HG03442 (cell line): ENCODE data around the gene COL4A5.

Experiments
- ATAC-seq: cut with Tn5 transposase; IDR thresholded peaks from one replicate; pipeline ENCODE4 v1.9.1; 2021; ENCODE audit warnings: mild to moderate bottlenecking, moderate library complexity; ENCODE audit not compliant: unreplicated experiment

The COL4A5 gene

GRCh38 chrX:108640817-108641216 lies 201.2 kb downstream of the COL4A5 start:
- ATAC-seq: no peak

- no peak for ATAC-seq
Observed at GRCh38 chrX:108641589-108642272, 202.1 kb downstream of the COL4A5 start.

DNA sequence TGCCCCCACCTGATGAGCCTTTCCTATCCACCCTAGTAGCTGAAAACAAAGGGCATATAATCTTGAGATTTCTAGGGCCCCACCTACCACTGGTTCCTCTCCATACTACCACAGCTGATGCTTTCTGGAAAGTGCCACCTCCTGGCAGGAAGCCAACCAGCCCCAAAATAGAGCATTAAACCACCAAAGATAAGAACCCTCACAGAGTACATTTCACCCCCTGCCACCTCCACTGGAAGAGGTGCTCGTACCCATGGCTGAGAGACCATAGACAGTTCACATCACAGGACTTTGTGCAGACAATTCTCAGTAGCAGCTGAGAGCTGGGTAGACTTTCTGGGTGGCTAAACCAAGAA lies 202.6 kb downstream of the COL4A5 start:
- ATAC-seq: no peak

DNA sequence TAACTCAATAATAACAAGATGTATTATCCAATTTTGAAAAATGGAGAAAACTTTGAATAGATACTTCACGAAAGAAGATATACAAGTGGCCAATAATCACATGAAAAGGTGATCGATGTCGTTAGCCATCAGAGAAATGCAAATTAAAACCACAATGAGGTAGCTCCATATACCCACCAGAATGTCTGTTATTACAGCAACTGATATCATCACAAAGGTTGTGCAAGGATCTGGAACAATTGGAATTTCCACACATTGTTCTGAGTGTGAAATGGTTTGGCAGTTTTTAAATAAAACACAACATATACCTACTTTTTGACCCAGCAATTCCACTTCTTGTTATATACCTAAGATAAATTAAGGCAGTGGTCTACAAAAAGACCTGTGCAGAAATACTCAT lies 225.1 kb downstream of the COL4A5 start:
- ATAC-seq: no peak

DNA sequence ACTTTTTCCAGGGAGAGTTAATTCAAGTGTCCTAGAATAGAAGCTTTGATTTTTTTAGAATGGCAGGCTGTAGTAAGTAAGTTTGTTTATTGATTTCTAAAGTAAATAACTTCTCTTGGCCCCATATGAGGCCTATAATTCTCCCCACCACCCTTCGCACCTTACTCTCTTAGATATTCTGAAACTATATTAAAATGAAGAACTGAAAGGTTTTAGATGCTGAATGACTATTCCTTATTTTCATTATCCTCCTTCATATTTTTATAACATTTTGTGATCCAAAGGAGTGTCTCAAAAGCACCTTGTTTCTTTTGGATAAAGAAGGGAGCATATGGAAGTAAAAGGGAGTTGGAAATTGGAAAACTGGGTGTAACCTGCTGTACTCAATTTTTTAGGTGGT lies 226.5 kb downstream of the COL4A5 start:
- no peak for ATAC-seq

- ATAC-seq: no peak
Observed at GRCh38 chrX:108671526-108671925, 231.9 kb downstream of the COL4A5 start.

DNA sequence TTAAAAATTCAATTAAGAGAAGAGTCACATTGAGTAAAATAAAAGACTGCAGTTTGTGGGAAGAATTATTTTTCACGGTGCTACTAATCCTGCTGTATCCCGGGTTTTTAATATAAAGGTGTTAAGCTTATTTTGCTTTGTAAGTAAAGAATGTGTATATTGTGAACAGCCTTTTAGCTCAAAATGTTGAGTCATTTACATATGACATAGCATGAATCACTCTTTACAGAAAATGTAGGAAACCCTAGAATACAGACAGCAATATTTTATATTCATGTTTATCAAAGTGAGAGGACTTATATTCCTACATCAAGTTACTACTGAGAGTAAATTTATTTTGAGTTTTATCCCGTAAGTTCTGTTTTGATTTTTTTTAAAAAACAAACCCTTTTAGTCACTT lies 257.1 kb downstream of the COL4A5 start:
- no peak for ATAC-seq

GRCh38 chrX:108699368-108699767 lies 259.7 kb downstream of the COL4A5 start:
- ATAC-seq: no peak

DNA sequence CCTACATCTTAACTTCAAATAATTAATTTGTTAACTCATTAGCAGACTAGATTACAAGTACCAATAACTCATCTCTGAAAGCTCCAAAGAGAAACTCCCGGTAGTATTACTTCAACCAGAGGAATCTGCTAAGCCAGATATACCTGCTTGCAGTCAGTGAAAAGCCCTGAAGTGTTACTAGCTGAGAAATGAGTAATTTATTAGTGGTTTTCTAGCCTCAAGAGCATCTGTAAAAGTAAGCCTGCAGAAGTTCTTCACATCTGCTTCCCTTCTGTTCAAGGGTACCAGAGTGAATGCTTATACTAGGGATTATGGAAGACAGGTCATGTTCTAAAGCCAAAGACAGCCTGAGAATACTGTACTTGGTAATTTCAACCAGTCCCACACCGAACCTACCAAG lies 262.0 kb downstream of the COL4A5 start:
- ATAC-seq: no peak

DNA sequence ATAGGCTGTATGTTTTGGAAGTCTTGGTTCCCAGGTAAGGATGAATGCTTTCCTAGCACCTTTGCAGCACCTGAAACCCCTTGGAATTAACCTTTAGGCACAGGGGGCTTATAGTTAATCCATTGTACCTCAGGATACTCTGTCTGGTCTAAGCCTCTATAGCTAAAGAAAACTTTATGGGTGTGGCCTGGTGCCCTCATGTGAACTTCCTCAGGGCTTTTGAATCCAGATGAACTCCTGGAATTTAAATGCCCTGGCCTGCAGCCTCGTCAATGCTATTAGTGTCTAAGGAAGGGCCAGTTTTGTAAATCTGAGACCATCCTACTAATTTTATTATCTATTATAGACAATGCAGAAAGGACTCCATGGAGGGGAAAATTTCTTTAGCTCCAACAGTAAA lies 262.9 kb downstream of the COL4A5 start:
- ATAC-seq: no peak

DNA sequence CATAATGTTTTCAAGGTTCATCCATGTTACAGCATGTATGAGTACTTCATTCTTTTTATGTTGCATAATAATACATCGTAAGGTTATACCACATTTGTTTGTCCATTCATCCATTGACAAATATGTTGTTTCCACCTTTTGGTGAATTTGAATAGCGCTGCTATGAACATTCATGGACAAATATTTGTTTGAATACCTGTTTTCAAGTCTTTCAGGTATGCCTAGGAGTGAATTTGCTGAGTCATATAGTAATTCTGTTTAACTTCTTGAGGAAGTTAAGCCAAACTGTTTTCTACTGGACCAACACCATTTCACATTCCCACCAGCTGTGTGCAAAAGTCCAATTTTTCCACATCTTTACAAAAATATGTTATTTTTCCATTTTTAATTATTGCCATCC lies 265.2 kb downstream of the COL4A5 start:
- ATAC-seq: no peak

GRCh38 chrX:108712886-108713285 lies 273.2 kb downstream of the COL4A5 start:
- ATAC-seq: no peak

DNA sequence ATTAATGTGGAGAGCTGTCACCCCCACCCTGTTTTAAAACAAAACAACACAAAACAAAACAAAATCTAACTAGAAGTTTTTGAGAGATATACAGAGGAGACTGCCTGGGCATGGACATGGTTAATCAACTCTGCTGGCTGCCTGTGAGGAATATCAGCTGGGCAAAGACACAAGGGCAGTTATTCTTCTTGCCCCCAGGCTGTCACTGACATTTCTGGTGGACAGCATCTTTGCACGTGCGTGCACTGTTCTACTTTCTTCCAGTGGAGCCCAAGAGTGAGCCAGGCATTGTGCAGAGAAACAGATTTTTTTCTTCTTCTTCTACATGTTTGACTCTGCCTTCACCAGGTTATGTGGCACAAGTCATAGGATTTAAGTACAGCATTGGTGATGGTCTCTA lies 282.9 kb downstream of the COL4A5 start:
- ATAC-seq: no peak

DNA sequence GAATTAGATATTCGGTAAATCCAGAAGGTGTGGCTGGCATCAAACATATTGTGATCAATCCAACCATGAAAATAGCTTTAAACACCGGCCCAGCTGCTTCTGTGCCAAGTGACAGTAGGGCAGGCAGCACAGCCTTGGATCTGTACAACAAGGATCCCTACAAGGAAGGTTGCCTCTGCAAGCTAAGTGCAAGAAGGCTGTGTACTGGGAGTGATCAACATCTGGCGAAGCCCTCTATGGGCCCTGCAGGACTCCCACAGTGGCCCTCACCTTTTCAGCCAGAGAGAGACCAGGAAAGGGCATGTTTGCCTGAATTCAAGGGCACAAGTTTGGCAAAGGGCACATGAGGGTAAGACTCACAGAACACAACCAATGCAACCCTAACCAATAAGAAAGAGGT lies 287.1 kb downstream of the COL4A5 start:
- no peak for ATAC-seq

DNA sequence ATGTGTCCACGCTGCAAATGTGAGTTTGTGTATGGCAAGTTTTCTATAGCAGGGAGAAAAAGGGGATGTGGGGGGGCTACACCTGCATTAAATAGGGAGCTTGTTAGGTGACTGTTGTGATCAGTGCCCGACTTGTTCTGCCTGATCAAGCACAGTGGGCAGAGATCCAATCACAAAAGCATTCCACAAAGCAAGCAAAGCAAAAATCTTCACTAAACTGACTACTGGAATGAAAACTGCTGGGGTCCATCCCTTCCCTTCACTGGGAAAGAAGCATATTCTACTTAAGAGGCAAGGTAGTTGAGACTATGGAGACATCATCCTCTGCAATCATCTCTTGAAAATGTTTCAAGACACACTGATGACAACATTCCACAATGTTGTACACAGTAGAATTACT lies 291.5 kb downstream of the COL4A5 start:
- no peak for ATAC-seq

DNA sequence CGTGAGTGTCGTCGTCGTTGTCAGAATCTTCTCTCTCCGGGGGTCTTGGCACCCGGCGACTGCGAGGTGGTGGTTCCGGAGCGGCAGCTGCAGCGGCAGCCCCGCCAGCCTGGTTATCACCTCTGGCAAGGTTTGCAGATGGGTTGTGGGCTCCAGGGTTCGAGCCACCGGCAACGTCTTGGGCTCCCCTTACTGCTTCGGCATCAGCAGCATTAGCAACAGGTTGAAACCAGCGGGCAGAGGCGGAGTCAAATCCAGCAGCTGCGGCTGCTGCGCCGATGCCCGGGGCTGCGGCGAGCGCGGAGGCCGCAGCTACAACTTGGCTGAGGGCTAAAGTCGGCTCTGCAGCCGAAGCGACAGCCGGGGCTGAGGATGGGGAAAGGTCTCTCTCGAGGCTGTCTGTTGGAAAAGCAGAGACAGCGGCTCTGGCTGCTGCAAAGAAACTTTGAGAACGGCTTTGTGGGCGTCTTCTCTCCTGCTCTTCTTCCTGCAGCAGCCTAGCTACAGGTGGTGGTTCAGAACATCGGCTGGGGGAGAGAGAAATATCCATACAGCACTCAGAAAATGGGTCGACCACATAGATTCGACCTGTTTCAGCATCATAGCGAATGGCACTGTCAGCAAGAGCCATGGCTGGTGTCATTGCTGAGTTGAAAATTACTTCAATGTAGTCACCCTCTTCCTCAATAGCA lies 293.1 kb downstream of the COL4A5 start:
- ATAC-seq: no peak

DNA sequence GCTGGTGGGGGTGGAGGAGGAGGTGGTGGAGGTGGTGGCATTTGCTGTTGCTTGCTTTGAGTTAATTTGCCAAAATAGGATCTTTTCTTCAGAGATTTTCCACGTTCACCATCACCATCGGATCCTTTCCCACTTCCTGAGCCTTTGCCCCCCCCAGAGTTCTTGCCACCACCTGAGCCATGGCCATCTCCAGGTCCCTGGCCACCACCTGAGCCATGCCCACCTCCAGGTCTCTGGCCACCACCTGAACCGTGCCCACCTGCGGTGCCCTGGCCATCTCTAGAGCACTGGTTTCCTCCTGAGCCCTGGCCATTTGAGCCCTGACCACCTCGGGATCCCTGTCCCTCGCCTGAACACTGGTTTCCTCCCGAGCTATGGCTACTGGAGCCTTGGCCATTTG lies 294.8 kb downstream of the COL4A5 start:
- ATAC-seq: no peak

DNA sequence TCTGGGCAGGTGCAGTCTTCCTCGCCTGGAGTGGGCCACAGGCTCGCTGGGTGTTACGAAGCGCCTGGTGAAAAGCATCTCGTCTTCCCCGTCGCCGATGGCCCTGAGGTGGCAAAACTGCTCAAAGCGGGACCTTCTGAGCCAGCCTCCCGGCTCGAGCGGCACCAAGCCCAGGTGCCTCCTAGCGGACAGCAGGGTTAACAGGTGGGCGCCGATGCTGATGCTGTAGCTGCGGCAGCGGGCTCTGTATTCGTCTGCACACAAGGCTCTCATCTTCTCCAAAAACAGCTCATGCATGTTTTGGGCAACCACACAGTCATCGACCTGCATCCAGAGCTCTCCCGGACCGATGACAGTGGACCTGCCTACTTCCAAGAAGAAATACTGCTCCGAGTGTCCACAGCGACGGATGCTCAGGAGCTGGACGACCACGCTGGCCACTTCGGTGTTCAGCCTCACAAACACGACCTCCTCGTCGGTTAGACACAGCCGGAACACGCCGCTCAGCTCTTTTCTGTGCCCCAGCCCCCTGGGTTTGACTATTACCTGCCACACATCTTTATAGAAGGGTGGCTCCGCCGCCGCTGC lies 295.5 kb downstream of the COL4A5 start:
- ATAC-seq: no peak

DNA sequence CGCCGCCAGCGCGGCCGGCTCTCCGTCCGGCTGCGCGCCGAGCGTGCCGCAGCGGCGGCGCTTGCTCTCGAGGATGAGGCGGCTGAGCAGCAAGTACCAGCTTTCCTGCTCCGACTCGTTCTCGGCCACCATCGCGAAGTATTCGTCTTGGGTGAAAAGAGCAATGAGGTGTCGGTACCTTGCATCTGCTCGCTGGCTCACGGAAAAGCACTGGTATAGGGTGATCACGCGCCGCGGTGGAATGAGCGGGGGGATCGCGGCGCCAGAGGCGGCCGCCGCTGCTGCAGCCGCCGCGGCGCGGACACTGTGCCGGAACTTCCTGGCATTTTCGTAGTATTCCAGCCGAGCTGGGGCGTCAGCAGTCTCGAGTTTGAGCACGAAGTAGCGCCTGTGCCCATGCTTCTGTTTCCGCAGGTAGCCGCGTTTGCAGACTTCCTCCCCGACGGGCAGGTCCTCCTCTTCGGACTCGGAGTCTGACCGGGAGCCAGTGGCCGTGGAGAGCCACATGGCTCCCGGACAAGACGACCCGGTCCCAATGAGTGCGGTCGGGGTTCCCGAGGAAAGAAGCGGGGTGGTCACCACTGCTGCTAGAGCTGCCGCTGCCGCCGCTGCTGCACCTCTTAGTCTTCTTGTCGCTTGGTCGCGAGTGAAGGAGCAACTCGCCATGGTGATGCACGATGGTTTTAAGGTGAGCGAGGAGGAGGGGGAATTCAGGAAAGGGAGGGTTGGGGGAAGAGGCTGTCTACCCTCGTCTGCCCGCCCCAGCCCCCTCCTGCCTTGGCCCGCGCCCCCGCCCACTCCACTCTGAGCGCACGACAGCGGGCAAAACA lies 296.3 kb downstream of the COL4A5 start:
- no peak for ATAC-seq

DNA sequence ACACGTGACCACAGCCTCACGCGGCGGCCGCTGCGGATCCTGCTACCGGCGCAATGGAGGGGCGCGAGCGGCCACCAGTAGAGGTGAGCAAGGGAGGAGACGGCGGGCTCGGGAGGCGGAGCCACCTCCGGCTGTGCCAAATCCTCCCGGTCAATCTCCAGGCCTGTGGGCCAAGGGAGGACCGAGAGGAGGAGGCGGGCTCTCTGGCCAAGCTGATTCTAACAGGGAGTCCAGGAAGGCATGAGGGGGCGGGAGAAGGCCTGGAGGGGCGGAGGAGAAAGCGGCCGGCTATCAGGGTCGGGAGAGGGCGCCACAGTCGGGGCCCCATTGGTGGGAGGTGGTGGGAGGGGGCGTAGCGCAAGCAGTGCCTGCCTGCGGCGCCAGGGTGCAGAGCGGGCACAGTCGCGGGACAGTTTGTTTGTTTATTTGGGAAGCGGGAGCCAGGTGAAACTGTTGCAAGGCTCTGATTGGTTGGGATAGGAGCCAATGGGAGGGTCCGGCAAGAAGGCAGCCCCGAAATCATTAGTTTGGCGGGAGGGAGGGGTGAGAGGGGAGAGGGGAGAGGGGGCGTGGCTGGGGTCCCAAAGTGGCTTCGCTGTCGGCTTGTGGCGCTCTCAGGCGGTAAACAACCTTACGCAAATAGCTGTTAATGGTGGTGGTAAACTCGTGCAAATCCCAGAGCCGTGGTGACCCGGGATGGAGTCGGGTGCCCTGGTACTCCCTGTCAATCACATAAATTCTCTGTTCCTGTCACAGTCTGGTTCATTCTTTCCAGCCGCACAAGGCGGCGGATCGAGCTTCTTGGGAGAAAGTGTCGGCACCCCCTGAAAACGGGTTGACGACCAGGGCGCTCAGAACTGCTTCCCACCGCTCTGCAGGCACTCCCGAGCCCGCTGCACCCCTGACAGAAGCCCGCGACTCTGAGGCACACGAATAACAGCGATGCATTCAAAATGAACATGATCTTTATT lies 297.2 kb downstream of the COL4A5 start, which contains the start of gene IRS4:
IRS4 (minus strand) TSS at position 55 of the 971 bp plus-strand sequence.
- ATAC-seq: no peak
